C4-2B (cell line): ENCODE results near the gene HAPLN3.

ENCODE experiments used
- ZFX ChIP-seq: fragments of 450-650 bp; IDR thresholded peaks from 2 replicates; pipeline ENCODE4 v1.6.1; 2017
- TF ChIP-seq, protein P1 (sequence below): fragments of 450-650 bp; conservative IDR thresholded peaks from 2 replicates; pipeline ENCODE4 v1.5.1; 2017; ENCODE audit warnings: mild to moderate bottlenecking

DNA sequence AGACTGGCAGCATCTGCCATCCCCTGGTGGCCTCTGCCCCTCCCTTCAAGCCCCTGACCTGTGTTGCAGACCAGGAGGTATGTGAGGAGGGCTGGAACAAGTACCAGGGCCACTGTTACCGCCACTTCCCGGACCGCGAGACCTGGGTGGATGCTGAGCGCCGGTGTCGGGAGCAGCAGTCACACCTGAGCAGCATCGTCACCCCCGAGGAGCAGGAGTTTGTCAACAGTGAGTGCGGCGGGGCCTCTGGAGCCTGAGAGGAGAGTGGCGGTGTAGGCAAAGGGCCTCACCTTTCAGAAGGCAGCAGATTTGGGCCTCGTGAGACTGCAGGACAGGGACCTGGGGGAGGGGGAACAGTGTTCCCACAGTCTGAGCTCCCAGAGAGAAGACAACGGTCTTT lies 24.0 kb downstream of the HAPLN3 start:
- TF ChIP-seq, protein P1, sequence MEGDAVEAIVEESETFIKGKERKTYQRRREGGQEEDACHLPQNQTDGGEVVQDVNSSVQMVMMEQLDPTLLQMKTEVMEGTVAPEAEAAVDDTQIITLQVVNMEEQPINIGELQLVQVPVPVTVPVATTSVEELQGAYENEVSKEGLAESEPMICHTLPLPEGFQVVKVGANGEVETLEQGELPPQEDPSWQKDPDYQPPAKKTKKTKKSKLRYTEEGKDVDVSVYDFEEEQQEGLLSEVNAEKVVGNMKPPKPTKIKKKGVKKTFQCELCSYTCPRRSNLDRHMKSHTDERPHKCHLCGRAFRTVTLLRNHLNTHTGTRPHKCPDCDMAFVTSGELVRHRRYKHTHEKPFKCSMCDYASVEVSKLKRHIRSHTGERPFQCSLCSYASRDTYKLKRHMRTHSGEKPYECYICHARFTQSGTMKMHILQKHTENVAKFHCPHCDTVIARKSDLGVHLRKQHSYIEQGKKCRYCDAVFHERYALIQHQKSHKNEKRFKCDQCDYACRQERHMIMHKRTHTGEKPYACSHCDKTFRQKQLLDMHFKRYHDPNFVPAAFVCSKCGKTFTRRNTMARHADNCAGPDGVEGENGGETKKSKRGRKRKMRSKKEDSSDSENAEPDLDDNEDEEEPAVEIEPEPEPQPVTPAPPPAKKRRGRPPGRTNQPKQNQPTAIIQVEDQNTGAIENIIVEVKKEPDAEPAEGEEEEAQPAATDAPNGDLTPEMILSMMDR = no peak
- TF ChIP-seq ZFX = no peak
